Loucy (cell line): ENCODE results near the gene XKR7.

Experiments
- EZH2phosphoT487 ChIP-seq: fragments of 200-600 bp; IDR thresholded peaks from 2 replicates; pipeline ENCODE4 v1.6.1; 2018; ENCODE audit warnings: antibody characterized with exemption, mild to moderate bottlenecking, moderate library complexity, borderline replicate concordance
- TF ChIP-seq, protein P1 (sequence below): fragments of 200-600 bp; sonication (generic); conservative IDR thresholded peaks from 2 replicates; pipeline ENCODE4 v1.5.1; 2014; ENCODE audit warnings: mild to moderate bottlenecking, antibody characterized with exemption, low read length

GRCh38 chr20:31920275-31920855 lies 47.6 kb upstream of the XKR7 start:
- TF ChIP-seq, protein P1, sequence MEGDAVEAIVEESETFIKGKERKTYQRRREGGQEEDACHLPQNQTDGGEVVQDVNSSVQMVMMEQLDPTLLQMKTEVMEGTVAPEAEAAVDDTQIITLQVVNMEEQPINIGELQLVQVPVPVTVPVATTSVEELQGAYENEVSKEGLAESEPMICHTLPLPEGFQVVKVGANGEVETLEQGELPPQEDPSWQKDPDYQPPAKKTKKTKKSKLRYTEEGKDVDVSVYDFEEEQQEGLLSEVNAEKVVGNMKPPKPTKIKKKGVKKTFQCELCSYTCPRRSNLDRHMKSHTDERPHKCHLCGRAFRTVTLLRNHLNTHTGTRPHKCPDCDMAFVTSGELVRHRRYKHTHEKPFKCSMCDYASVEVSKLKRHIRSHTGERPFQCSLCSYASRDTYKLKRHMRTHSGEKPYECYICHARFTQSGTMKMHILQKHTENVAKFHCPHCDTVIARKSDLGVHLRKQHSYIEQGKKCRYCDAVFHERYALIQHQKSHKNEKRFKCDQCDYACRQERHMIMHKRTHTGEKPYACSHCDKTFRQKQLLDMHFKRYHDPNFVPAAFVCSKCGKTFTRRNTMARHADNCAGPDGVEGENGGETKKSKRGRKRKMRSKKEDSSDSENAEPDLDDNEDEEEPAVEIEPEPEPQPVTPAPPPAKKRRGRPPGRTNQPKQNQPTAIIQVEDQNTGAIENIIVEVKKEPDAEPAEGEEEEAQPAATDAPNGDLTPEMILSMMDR = no peak
- TF ChIP-seq EZH2phosphoT487 = no peak
